LNCAP (cell line): ENCODE data around the gene LRSAM1.

Experiments used
- CTCF ChIP-seq: fragments of 450-650 bp; IDR thresholded peaks from 2 replicates; pipeline ENCODE4 v1.5.1; 2017; ENCODE audit warnings: mild to moderate bottlenecking

Gene LRSAM1

DNA sequence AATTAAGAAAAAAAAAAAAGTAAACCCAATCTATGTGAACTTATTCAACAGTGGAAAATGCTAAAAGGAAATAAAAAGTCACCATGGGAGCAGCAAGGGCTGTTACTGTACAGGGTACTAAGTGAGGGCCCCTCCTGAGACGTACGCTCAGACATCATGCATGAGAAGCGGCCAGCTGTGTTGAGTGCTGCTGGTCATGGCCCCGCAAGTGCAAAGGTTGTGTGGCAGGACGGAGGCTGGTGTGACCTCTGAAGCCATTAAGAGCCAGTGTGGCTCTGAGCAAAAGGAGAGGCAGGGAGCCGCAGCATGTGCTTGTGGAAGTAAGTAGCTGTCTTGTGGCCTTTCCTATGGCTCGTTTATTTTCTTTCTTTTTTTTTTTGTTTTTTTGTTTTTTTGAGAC lies 30.3 kb upstream of the LRSAM1 start:
- no peak for TF ChIP-seq CTCF

DNA sequence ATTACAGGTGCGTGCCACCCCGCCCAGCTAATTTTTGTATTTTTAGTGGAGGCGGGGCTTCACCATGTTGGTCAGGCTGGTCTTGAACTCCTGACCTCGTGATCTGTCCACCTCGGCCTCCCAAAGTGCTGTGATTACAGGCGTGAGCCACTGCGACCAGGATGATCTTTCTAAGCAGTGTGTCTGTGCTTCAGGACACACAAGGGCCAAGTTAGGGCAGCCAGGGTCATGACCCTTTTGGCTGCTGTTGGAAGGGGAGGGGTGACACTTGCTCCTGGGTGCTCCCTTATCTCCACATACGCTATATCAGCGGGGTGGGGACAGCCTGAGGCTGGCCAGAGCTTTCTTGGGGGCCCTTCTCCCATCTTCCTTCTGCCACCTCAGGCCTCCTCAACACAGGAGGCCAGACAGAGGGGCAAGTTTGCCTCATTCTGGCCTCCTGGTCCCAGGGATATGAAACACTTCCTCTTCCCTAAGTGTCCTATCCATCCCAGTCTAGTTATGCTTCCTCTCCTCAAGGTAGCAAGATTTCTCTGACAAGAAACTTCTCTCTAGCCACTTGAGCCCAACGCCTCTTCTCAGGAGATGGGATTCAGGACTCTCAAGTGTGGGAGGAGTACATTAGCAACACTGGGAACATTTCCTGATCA lies 29.1 kb upstream of the LRSAM1 start:
- TF ChIP-seq CTCF, result no peak

DNA sequence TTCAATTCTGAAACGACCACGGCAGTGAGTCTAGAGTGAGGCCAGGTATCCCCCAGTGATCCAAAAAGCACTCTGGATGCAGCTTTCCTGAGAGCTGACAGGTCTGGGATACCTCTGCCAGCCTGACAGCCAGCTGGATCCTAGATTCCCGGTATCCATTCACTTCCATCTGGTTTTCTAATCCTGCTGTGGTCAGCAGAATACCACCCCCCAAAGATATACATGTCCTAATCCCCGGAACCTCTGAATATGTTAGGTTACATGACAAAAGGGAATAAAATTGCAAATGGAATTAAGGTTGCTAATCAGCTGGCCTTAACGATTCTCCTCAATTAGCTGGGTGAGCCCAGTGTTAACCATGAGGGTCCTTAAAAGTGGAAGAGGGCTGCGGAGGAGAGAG lies 28.5 kb upstream of the LRSAM1 start:
- TF ChIP-seq CTCF, result no peak

DNA sequence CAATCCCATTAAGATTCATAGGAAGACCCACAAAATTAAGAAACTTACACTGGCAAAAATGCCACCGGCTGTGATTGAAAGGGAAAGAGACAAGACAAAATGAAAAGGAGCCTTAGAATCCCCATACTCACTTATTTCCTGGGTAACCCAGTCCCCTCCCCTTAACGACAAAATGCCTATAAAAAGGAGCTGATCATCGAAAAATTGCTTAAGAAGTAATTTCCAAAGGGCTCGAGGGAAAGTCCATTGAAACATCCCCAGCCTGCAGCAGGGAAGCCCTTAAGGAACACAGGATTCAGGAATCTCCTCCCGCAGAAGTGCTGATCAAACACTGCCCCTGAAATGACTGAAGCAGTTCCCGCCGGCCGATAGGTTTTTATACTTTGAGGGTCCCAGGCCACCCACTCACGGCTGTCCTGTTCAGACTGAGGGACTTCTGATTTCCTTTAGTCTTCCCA lies 27.8 kb upstream of the LRSAM1 start:
- no peak for TF ChIP-seq CTCF

DNA sequence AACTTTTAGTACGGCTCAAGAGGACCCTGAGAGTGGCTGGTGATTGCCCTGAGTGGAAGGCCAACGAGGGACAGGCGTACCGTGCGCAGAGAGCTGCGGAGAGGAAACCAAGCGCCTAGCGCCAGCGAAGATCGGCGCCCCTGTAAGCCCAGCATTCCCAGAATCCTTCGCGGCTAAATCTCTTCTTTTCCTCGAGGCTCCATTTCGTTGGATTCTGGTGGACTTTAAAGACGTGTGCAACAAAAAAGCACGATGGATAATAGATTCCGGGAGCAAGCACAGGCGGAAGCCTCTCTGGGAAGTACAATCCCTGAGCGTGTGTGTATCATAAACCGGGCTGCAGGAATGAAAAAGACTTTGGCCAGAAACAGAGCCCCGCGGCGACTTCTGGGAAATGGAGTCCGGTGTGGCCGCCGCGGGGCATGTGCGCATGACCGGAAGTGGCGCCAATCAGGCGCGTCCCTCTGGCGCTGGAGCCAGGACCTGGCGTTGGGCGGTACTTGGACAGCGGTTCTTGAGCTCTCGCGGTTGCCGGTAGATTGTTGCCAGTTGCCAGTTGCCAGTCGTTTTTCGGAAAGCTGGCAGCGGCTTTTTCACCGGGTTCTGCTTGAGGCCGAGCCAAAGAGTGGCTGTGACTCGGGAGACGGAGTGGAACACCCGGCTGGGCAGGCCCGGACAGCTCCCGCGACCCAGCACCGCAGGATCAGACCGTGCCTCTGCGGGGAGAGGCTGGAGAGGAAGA lies 27.2 kb upstream of the LRSAM1 start, which contains the start of gene ZNF79:
Gene ZNF79, plus strand, starts transcription at position 449 of the 742 bp plus-strand sequence. CDS start 406 bp downstream, outside the sequence.
- no peak for TF ChIP-seq CTCF

DNA sequence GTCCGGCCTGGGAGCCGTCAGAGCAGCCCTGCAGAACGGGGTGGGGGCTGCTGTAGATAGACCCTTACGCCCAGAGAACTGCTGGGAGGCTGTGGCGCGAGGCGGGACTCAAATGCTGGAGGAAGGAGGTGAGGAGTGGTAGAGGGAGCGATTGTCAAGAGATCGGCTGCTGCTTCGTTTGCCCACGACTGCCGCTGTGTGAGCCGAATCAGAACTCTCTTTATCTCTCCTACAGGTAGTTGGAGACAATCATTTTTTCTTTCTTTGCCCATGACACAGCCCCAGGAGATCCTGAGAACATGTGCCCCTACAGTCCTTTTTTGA lies 26.7 kb upstream of the LRSAM1 start:
- TF ChIP-seq CTCF, result peak; percentile 19; the same call in 1 of the 2 replicates

- TF ChIP-seq CTCF, result no peak
These were observed 24.6 kb upstream of the LRSAM1 start for GRCh38 chr9:127426756-127427155.
